GM19099 (cell line): ENCODE results near the gene EXOC4.

Experiments
- POLR2A ChIP-seq: IDR thresholded peaks from 3 replicates; pipeline ENCODE4 v1.6.1; 2011; ENCODE audit warnings: low read depth; ENCODE audit not compliant: insufficient read length; ENCODE audit errors: extremely low read depth

Gene EXOC4

DNA sequence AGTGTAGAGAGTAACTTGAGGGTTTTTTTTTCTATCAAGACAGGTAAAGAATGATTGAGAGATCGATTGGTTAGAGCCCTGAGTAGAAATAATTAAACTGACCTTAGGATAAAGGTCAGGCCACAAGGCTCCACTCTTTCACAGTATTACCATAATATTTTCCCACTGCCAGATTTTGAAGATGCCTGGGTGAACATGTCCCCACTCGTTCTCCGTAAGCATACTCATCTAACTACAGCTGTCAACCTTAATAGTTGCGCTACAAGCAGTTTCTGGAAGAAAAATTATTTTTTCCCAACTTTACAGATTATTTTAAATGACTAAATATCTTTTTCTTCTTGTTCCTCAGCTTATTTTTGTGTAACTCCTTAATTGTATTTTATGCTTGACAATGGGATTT lies 671.1 kb downstream of the EXOC4 start:
- TF ChIP-seq POLR2A = no peak

DNA sequence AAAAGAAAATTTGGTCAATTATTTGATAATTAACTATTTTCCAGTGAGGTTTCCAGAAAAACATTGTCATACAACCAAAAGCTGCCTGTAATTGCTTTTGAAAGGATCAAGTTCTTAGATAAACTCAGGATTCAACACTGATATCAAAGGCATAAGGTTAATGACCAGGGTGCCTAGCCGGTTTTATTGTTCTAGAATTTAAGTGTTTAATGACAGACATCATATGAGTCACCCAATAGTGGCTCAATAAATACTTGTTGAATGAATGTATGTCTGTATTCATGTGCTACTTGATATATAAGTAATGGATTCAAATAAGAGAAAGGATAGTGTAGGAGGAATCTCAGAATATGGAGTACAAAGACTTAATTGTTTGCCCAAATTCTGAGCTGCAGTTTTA lies 678.2 kb downstream of the EXOC4 start:
- TF ChIP-seq POLR2A = no peak

DNA sequence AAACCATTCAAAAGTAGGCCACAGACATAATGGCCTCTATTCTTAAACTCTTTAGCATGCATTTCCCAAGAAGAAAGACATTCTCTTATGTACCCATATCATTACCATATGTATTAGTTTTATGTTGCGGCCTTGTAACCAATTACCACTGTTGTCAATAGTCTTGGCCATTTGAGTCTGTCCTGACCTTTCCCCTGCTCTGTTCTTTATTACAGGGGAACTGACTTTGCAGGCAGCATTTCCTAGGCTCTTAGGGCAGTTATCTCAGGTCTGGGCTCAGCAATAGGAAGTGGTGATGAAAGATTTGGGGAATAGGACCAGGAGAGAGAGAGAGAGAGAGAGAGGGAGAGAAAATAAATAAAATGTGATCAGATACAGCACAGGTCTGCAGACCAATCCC lies 679.7 kb downstream of the EXOC4 start:
- TF ChIP-seq POLR2A = no peak

DNA sequence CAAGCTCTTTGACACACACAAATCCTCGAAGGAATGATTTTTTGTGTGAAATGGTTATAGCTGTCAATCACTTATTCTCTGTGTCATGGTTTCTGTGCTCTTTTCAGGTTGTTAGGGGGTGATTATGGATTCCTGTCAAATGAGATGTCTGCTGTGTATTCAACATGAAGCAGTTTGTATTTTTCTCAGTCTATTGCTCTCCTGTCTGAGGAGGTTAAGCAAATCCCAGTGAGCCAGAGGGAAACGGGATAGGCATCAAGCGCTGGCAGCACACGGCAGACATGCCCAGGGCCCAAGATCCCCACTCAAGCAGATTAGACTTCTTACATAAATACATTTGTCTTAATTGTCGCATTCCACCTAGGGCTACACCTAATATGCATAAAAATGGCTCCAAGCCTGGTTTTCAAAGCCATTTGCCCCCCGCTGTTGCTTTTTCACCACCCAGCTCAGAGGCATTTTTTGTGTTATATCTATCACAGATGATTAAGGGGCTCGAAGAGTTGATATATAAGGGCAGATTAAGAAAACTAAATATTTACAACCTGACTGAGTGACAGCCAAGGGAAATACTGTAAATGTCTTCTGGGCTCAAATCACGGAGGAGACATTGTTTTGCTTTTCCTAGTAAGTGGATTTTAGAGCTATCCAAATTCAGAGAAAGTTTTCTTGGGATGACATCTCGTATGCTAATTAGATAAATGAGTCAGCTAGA lies 681.5 kb downstream of the EXOC4 start:
- TF ChIP-seq POLR2A = no peak

DNA sequence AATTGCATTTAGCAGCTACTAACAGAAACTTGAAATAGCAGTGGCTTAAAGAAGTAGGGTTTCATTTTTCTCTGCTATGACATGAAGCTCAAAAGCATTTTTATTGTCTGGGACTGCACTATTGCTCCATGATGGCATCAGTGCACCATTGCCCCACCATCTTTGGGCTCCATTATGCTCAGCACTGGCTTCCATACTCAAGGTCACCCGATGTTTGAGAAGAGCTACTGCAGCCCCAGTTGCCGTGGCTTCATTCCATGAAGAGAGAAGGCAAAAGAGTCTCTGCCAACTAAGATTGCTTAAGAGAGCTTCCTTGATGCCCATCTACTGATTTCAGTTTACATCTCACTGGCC lies 682.1 kb downstream of the EXOC4 start:
- no peak for TF ChIP-seq POLR2A

DNA sequence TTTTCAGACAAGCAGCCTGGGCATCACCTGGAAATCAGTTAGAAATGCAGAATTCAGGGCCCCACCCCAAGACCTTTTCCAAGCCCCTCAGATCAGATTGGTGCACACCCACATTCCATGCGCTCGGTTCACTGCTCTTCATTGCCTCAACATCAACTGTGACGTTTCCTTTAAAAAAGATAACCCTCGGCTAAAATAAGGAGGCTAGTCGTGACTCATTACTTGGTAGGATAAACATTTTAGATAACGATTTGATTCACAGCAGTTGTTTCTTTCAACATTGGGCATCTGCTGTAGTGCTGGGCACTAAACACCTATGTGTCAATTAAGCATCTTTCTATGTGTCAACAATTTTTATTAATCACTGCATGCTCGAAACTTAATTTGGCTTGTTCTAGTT lies 683.2 kb downstream of the EXOC4 start:
- no peak for TF ChIP-seq POLR2A

DNA sequence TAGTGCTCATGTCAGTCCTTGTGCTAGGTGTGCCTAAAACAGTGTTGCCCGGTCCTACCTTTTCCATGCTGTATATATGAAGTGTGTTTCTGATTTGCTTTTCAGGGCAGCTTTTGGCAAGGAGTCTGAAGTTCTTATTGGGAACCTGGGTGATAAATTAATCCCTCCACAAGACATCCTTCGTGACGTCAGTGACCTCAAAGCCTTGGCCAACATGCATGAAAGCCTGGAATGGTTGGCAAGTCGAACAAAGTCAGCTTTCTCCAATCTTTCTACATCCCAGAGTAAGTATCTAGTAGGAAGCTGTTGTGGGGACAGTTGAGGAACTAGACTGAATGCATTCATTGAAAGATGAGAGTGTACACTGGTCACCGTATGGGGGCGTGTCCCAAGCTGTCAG lies 684.9 kb downstream of the EXOC4 start:
- TF ChIP-seq POLR2A = no peak

DNA sequence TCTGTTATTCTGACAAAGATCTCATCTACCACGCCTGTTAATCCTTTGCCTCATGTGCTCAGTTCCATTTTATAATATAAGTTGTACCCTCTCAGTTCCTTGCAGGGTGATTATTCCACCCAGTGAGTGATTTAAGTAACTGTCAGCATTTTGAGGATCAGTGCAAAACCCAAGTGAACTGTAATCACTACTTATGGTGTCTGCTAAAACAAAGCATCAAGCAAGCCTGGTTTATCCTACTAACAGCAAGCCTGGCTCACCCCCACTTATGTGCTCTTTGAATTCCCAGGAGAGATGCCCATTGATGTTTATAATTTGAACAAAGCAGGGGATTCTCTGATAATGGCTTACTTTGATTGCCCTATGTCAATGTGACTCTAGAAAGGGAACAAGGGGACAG lies 687.5 kb downstream of the EXOC4 start:
- TF ChIP-seq POLR2A = no peak

DNA sequence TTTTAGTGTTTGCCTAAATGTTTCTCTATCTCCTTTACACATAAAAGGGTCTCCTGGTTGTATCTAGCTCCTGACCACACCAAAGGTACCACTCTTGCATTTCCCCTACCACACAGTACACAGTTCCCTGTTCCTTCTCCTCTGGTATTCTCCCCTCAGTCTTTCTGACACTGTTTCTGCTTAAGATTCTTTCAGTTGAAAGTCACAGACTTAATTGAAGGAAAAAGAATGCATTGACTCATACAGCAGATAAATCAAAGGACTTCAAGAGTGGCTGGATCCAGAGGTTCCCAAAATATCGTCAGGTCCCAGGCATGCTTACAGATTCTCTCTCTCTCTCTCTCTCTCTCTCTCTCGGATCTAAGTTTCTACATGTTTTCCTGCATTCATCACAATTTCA lies 688.6 kb downstream of the EXOC4 start:
- no peak for TF ChIP-seq POLR2A

DNA sequence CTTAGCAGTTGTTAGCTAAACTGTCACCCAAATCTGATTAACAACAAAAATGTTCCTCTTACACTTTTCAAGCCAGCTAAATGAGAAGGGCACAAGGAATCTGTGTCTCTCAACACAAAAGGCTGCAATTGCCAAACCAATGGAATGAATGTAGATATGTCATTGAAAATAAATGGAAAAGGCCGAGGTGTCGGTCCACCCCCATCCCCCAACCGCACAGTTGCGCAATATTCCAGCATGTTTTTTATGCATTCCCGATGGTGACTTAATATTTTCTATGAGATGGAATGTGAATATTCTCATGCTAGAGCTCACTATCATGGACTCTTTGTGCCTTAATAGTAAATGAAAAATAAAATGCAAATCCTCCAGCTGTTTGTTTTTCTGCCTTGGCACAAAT lies 692.6 kb downstream of the EXOC4 start:
- TF ChIP-seq POLR2A = no peak

DNA sequence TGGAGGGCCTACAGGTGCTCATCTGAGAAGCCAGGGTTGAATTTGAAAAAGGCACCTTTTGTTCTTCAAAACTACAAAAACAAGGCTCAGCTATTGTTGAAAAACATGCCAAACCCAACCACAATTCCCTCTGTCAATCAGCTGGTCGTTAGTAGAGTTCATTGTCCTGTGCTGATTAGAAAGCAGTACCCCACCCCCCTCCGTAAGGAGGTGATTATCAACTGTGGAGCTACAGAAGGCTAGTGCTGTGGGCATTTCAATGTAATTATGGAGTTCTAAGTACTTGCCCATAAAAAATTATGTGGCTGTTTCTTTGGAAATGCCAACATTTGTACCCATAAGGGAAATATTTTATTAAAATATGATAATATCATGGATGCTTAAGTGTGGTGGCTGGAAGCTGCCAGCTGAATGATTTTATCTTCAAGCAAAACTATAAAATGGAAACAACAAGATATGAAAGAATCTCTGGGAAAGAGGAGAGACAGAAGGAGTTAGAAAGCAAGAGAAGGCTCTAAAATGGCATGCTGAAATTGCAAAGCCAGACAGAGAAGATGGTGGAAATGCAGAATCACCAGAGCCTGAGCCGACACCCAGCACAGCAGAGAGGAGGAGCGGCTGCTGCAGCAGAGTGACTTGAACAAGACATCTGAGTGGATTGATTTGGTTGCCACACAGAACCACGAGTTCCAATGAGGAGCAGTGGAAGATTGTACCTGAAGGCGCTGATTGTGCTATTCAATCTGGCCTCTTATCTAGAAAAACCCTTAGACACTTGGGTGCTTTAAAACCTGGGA lies 694.8 kb downstream of the EXOC4 start:
- no peak for TF ChIP-seq POLR2A

DNA sequence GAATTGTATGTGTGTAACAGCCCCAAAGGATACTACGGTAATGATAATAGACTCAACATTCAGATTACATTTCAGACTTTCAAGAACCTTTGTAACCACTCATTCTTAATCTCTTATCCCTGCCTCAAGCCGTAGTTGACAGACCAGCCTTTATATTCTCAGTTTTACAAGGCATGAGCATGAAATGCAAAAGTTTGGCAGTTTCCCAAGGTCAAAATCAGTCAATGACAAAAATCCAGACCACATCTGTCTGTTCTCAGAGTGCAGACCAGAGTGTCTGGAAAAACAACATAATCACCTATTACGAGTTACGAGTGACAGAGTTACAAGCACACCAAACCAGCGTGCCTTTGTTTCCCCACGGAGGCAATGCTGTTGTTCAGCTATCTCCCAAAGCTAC lies 695.7 kb downstream of the EXOC4 start:
- no peak for TF ChIP-seq POLR2A

DNA sequence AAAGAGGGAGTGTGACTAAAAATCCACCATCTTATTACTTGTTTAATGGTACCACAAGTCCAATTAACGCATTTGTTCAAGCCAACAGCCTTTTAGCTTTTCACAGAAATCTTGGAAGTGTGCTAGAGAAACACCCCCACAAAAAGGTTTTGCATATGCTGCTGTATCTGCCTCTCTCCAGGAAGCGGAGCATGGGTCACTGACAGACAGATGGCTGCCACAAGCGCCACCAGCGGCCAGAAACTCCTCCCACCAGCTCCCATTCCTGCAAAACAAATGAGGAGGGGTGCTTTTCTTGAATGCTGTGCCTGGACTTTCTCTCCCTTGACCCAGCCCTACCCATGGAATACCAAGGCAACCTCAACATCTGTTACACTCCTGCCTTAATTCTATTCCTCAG lies 698.0 kb downstream of the EXOC4 start:
- TF ChIP-seq POLR2A = no peak

DNA sequence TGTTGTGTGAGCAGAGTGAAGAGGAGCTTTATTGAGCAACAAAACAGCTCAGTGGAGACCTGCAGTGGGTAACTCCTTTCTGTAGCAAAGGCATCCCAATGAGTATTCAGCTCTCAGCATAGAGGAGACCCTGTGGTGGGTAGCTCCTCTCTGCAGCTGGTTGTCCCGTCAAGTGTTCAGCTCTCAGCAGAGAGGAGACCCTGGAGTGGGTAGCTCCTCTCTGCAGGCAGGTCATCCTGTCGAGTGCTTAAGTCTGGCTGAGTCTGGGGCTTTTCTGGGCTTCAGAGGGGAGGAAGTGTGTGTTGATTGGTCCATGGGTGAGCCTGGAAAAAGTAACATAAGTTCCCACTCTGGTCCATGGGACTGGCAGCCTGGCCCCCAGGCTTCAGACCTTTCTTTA lies 702.3 kb downstream of the EXOC4 start:
- no peak for TF ChIP-seq POLR2A

DNA sequence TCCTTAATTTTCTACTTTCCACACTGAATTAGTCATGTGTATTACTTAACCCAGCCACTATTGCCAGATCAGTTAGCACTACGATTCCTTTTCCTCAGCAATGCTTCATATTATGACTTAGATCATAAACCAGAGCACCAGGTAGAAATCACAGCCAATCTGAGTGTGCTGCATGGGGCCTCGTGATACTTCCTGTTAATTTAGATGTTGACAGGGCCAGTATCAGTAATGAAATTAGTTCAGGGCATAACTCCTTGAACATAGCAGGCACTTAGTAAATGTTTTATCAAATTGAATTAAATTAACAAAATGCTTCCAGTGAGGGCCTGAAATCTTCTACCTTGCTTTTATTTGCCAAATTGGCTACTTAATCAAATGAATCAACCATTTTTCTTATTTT lies 705.0 kb downstream of the EXOC4 start:
- no peak for TF ChIP-seq POLR2A

DNA sequence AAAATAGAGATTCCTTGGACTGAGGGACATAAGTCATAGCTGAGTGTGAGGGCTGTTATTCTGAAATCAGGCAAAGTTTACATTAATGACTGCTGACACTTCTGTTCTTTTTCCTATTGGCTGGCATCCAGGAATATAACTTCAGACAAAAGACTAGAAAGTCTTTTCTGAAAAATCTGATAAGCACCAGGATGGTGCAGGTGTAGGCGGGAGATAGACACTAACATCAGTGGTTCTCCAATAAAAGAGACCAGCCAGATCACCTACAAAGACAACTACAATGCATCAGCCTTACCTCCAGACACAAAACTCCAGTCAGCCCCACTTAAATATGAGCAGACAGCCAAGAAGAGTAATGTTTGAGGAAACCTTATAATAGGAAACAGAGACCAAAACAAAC lies 705.9 kb downstream of the EXOC4 start:
- TF ChIP-seq POLR2A = no peak

DNA sequence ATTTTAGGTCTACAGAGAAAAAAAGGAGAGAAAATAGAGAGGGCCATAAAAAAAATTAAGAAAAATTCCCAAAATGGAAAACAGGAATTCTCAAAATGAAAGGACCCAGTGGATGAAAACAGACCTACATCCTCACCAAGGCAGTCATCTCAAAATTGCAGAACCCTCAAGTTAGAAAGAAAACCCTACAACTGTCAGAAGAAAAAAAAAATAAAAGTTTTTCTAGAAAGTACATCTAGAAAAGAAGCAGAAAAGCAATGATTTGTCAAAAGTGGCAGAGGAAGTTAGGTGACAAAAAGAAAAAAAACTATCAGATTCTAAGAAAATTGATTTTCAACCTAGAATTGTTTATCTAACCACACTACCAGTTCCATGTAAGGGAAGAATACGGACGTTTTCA lies 706.6 kb downstream of the EXOC4 start:
- TF ChIP-seq POLR2A = no peak

DNA sequence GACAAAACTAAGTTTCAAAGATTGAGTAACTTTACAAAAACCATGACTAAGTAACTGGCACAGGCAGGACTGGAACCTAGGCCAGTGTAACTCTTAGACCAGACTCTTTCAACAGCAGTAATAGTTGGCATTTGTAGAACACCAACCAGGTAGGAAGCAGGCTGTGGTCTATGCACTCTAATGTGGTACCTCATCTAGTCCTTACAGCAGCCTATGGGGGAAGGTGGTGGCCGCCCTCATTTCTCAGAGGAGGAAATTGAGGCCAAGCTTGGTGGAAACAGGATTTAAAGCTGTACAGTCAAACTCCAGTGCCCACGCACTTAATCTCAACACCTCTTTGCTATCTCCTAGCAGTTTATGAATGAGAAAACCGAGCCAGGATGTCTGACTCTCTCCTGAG lies 708.8 kb downstream of the EXOC4 start:
- TF ChIP-seq POLR2A = no peak

DNA sequence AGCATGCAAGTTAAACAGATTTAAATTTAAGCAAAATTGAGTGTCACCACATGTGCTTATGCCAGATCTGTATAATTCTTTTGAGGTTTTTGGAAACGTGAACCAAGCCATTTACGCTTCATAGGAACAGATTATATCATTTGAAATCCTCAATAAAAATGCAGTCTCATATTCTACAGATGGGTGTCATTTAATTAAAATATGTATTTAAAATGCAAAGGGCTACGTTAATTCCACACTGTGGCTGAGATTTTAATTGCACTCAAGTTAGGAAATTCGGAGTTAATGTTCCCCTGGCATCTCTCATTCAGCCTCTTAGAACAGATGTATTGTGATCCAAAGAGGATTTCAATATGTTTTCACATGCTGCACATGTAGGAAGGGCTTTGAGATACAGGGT lies 709.8 kb downstream of the EXOC4 start:
- TF ChIP-seq POLR2A = no peak
